Natural killer cell (primary cell): Measurements from ENCODE around the gene DNAH14. TPM values are rescaled to one million over a fixed set of nuclear protein-coding genes. Genes with fewer than 3 reads are reported as not detected.

Experiments
- ATAC-seq, 3 donors: fragments of 150-1000 bp in 2 of 3; fragments of 200-7000 bp in 1 of 3; cut with Tn5 transposase; 1 replicate in 1 of 3; 2 replicates in 2 of 3; pipeline ENCODE4 v1.10.0; 2021; ENCODE audit warnings: mild to moderate bottlenecking in 2 of 3, moderate library complexity in 2 of 3
- DNase-seq, 2 donors: peaks; one replicate each; pipeline versions ENCODE4 v3.0.0 to v3.0.0-alpha.2; 2013 to 2021; ENCODE audit warnings: mixed read lengths in 1 of 2
- H3K27ac ChIP-seq: one replicate; pipeline ENCODE4 v1.5.1; 2013; ENCODE audit warnings: mild to moderate bottlenecking, low read length
- H3K27me3 ChIP-seq: one replicate; pipeline ENCODE4 v1.6.1; 2013; ENCODE audit warnings: low read length; ENCODE audit not compliant: control insufficient read depth, insufficient read depth
- H3K36me3 ChIP-seq: one replicate; pipeline ENCODE4 v1.6.1; 2013; ENCODE audit warnings: low read length; ENCODE audit not compliant: control insufficient read depth, insufficient read depth
- H3K4me1 ChIP-seq: one replicate; pipeline ENCODE4 v1.6.1; 2013; ENCODE audit warnings: low read length; ENCODE audit not compliant: control insufficient read depth, insufficient read depth
- H3K4me3 ChIP-seq: one replicate; pipeline ENCODE4 v1.5.1; 2013; ENCODE audit warnings: low read length
- H3K9me3 ChIP-seq: one replicate; pipeline ENCODE4 v1.6.1; 2013; ENCODE audit warnings: low read length; ENCODE audit not compliant: control insufficient read depth, insufficient read depth
- H3K27ac Mint-ChIP-seq, 2 donors: one replicate each; pipeline ENCODE4 v1.8.0; 2022; ENCODE audit warnings: mild to moderate bottlenecking in 2 of 2, mixed read lengths in 2 of 2, moderate library complexity in 1 of 2
- H3K27me3 Mint-ChIP-seq, 2 donors: one replicate each; pipeline ENCODE4 v1.8.0; 2022; ENCODE audit warnings: low read depth in 2 of 2, mixed read lengths in 2 of 2
- H3K36me3 Mint-ChIP-seq: one replicate; pipeline ENCODE4 v1.8.0; 2022; ENCODE audit warnings: mixed read lengths
- H3K4me1 Mint-ChIP-seq, 2 donors: one replicate each; pipeline ENCODE4 v1.8.0; 2022; ENCODE audit warnings: mixed read lengths in 2 of 2
- H3K4me3 Mint-ChIP-seq: one replicate; pipeline ENCODE4 v1.8.0; 2022; ENCODE audit warnings: mild to moderate bottlenecking, moderate library complexity, mixed read lengths
- H3K9me3 Mint-ChIP-seq, 2 donors: one replicate each; pipeline ENCODE4 v1.8.0; 2022; ENCODE audit warnings: mixed read lengths in 2 of 2
- WGBS: methylation state at CpG from one replicate; pipeline ENCODE4 v1.1.7; 2013; ENCODE audit warnings: missing lambda C conversion rate; ENCODE audit not compliant: insufficient coverage; 5-methylcytosine and 5-hydroxymethylcytosine counted together
- intact Hi-C: fragments of 100-400 bp; cut with micrococcal nuclease; formaldehyde crosslinking; loops from one replicate; pipeline ENCODE4 v1.14.2; 2022
- total RNA-seq, 4 donors: library from RNA; stranded (reverse); fragments of 120-200 nt in 1 of 4; gene quantifications; one replicate each; pipeline versions ENCODE4 v1.2.3 to v1.2.4, GENCODE V29; 2013 to 2022
- TF ChIP-seq, protein P1 (sequence below): fragments of 200-600 bp; IDR thresholded peaks from one replicate; pipeline ENCODE4 v1.8.0; 2022; ENCODE audit warnings: antibody characterized with exemption

The DNAH14 gene
- total RNA-seq, 3 donors from 2014 or later (not counting 1 experiment from before 2014, with no cell fraction given), result 0.35 to 1.3 TPM; not detected in 1

DNA sequence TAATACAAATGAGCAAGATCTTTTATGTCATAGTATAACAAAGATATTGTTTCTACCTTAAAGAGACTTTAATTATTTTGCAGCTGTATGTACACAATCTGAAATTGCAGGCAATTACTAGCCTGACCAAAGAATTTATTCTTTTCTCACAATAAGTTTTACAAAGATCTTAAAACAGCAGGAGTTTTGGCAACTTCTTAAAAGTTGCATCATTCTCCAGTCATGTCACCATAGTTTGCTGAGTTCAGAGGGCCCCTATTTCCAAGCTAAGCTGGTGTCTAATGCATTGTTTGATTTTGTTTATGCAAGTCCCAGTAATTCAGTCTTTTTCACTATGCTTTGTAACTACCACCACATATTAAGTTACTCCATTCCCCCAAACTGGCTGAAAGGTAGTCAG is 114.8 kb downstream of the DNAH14 start:
- H3K4me3 ChIP-seq, result no peak overlapping the region
- no peaks in the 10 kb centered on the region for H3K9me3 ChIP-seq
- H3K27ac Mint-ChIP-seq, result no peak overlapping the region
- no peaks in the 10 kb centered on the region for H3K36me3 ChIP-seq
- TF ChIP-seq, protein P1, sequence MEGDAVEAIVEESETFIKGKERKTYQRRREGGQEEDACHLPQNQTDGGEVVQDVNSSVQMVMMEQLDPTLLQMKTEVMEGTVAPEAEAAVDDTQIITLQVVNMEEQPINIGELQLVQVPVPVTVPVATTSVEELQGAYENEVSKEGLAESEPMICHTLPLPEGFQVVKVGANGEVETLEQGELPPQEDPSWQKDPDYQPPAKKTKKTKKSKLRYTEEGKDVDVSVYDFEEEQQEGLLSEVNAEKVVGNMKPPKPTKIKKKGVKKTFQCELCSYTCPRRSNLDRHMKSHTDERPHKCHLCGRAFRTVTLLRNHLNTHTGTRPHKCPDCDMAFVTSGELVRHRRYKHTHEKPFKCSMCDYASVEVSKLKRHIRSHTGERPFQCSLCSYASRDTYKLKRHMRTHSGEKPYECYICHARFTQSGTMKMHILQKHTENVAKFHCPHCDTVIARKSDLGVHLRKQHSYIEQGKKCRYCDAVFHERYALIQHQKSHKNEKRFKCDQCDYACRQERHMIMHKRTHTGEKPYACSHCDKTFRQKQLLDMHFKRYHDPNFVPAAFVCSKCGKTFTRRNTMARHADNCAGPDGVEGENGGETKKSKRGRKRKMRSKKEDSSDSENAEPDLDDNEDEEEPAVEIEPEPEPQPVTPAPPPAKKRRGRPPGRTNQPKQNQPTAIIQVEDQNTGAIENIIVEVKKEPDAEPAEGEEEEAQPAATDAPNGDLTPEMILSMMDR, result no peak
- H3K4me1 ChIP-seq, result no peaks in the 10 kb centered on the region
- ATAC-seq (no peak), DNase-seq (no peak)
- H3K27me3 ChIP-seq, result no peaks in the 10 kb centered on the region
- H3K4me3 Mint-ChIP-seq, result no peak overlapping the region
- no peaks in the 10 kb centered on the region for H3K4me1 Mint-ChIP-seq
- H3K9me3 Mint-ChIP-seq, result peaks cover 0 to 2% of the 10 kb centered on the region in 2 donors
- H3K36me3 Mint-ChIP-seq, result no peaks in the 10 kb centered on the region
- H3K27me3 Mint-ChIP-seq, result no peaks in the 10 kb centered on the region
- intact Hi-C loops, result no loop called here
- no peak overlapping the region for H3K27ac ChIP-seq

- Mint-ChIP-seq H3K36me3 (no peaks in the 10 kb centered on the region), H3K27me3 (no peaks in the 10 kb centered on the region), H3K4me3 (no peak overlapping the region), H3K27ac (no peak overlapping the region), H3K4me1 (no peaks in the 10 kb centered on the region), H3K9me3 (peaks cover 0 to 6% of the 10 kb centered on the region in 2 donors)
- Histone ChIP-seq H3K36me3 (no peaks in the 10 kb centered on the region), H3K27ac (no peak overlapping the region), H3K4me3 (no peak overlapping the region), H3K9me3 (no peaks in the 10 kb centered on the region), H3K4me1 (no peaks in the 10 kb centered on the region), H3K27me3 (no peaks in the 10 kb centered on the region)
- intact Hi-C loops, result no loop called here
- no peak for DNase-seq
- no peak for ATAC-seq
- WGBS, result no CpG with 5 or more reads among the region's 2 CpGs
- TF ChIP-seq, protein P1, result no peak
Observed at GRCh38 chr1:225049594-225049993, 120.1 kb downstream of the DNAH14 start.

DNA sequence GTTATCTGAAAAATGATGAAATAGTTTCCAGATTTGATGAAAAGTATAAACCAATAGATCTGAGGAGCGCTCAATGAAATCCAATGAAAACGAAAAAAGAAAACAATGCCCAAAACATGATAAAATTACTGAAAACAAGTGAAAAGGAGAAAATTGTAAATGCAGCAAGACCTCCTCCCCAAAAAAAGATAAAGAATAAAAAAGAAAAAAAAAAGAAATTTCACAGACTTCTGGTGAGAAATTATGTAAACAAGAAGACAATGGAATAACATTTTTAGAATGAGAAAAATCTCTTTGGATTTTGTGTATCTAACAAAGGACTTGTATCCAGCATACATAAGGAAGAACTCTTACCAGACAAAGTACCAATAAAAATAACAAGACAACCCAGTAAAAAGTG is 134.2 kb downstream of the DNAH14 start:
- H3K4me3 ChIP-seq, result no peak overlapping the region
- Mint-ChIP-seq H3K4me3 (no peak overlapping the region), H3K9me3 (peaks cover 12 to 15% of the 10 kb centered on the region in 2 donors), H3K27ac (no peak overlapping the region), H3K4me1 (no peaks in the 10 kb centered on the region), H3K27me3 (no peaks in the 10 kb centered on the region), H3K36me3 (no peaks in the 10 kb centered on the region)
- H3K27ac ChIP-seq, result no peak overlapping the region
- WGBS, result 100% methylated on average over 1 of the region's 2 CpGs
- ATAC-seq (no peak), DNase-seq (no peak)
- no peaks in the 10 kb centered on the region for H3K4me1 ChIP-seq
- no peaks in the 10 kb centered on the region for H3K36me3 ChIP-seq
- TF ChIP-seq, protein P1, result no peak
- H3K9me3 ChIP-seq, result no peaks in the 10 kb centered on the region
- H3K27me3 ChIP-seq, result no peaks in the 10 kb centered on the region
- intact Hi-C loops, result no loop called here

- Mint-ChIP-seq H3K4me3 (no peak overlapping the region), H3K4me1 (no peaks in the 10 kb centered on the region), H3K27ac (no peak overlapping the region), H3K9me3 (peaks cover 6 to 17% of the 10 kb centered on the region in 2 donors), H3K27me3 (no peaks in the 10 kb centered on the region), H3K36me3 (peaks cover 15% of the 10 kb centered on the region)
- intact Hi-C loops, result no loop called here
- no peaks in the 10 kb centered on the region for H3K4me1 ChIP-seq
- TF ChIP-seq, protein P1, result no peak
- ATAC-seq, result no peak
- no peak overlapping the region for H3K27ac ChIP-seq
- H3K36me3 ChIP-seq, result no peaks in the 10 kb centered on the region
- no peak for DNase-seq
- H3K4me3 ChIP-seq, result no peak overlapping the region
- no peaks in the 10 kb centered on the region for H3K27me3 ChIP-seq
- peaks cover 14% of the 10 kb centered on the region for H3K9me3 ChIP-seq
- WGBS, result 50% methylated on average over 1 of the region's 2 CpGs
Observed at GRCh38 chr1:225070972-225071371, 141.5 kb downstream of the DNAH14 start.
